GM12874 (cell line): ENCODE results near the gene PPM1H.
A peak's percentile ranks its signal among the peaks of the same experiment; 100 is the strongest.

ENCODE experiments used
- CTCF ChIP-seq: IDR thresholded peaks from 2 replicates; pipeline ENCODE4 v1.5.1; 2011; ENCODE audit warnings: low read depth, mild to moderate bottlenecking, control low read depth, low read length, moderate library complexity; ENCODE audit not compliant: insufficient read depth

The PPM1H gene

GRCh38 chr12:62604373-62604772 is 330.6 kb downstream of the PPM1H start:
- no peak for TF ChIP-seq CTCF

GRCh38 chr12:62603811-62604098 is 331.2 kb downstream of the PPM1H start:
- TF ChIP-seq CTCF, result no peak

- TF ChIP-seq CTCF, result peak; percentile 58
Observed at GRCh38 chr12:62603061-62603810, 331.7 kb downstream of the PPM1H start.

- TF ChIP-seq CTCF, result no peak
Observed at GRCh38 chr12:62602255-62603060, 332.5 kb downstream of the PPM1H start.

- no peak for TF ChIP-seq CTCF
Observed at GRCh38 chr12:62601765-62602164, 333.2 kb downstream of the PPM1H start.

- no peak for TF ChIP-seq CTCF
Observed at GRCh38 chr12:62599854-62600437, 335.0 kb downstream of the PPM1H start.

- no peak for TF ChIP-seq CTCF
Observed at GRCh38 chr12:62598846-62599245, 336.1 kb downstream of the PPM1H start.
